PFSK-1 (cell line): ENCODE results near the gene PRELID3B.

Experiments
- POLR2AphosphoS5 ChIP-seq: IDR thresholded peaks from 2 replicates; pipeline ENCODE4 v1.6.1; 2012; ENCODE audit warnings: low read depth, mild to moderate bottlenecking, control low read depth, low read length, moderate library complexity
- REST ChIP-seq, 2 experiments: IDR thresholded peaks; 2 replicates each; pipeline versions ENCODE4 v1.6.1 to v1.8.0; 2011 to 2012; ENCODE audit warnings: low read depth in 2 of 2, low read length in 2 of 2, control low read depth in 1 of 2, inconsistent platforms in 1 of 2, mild to moderate bottlenecking in 1 of 2, moderate library complexity in 1 of 2; ENCODE audit not compliant: insufficient read depth in 1 of 2
- TAF1 ChIP-seq: IDR thresholded peaks from 2 replicates; pipeline ENCODE4 v1.6.1; 2012; ENCODE audit warnings: low read length, control low read depth, borderline replicate concordance; ENCODE audit not compliant: insufficient read depth

GRCh38 chr20:59050437-59050836 lies 7.9 kb upstream of the PRELID3B start:
- TF ChIP-seq POLR2AphosphoS5 (no peak), REST (IDR thresholded peaks at IDR 0.05; ENCODE audit: insufficient read depth in 1 of 2, low read depth in 2 of 2, low read length in 2 of 2) (no peak), TAF1 (no peak)
